Peyer's patch (tissue), 4 donors: ENCODE measurements around the gene ANXA3.

Experiments used
- CTCF ChIP-seq, 6 experiments: fragments of 450-650 bp in 4 of 6; fragments of 200-600 bp in 2 of 6; sonication (generic) in 1 of 6; IDR thresholded peaks; one replicate each; pipeline ENCODE4 v1.5.1; 2017 to 2019; ENCODE audit warnings: antibody characterized with exemption in 6 of 6, mild to moderate bottlenecking in 3 of 6, moderate library complexity in 1 of 6
- POLR2A ChIP-seq, 2 donors: fragments of 450-650 bp; IDR thresholded peaks; one replicate each; pipeline ENCODE4 v1.5.1; 2017; ENCODE audit warnings: antibody characterized with exemption in 2 of 2, mild to moderate bottlenecking in 2 of 2, moderate library complexity in 2 of 2

- no peak for TF ChIP-seq CTCF (IDR thresholded peaks at IDR 0.05)
- no peak for TF ChIP-seq POLR2A (IDR thresholded peaks at IDR 0.05)
Observed at GRCh38 chr4:78634011-78634664, 82.6 kb downstream of the ANXA3 start.
